ENCODE results near the gene CAPN5.
"Not testable (repeated sequence)": the region's sequence is repeated elsewhere in the genome, so short reads cannot be mapped to it uniquely, and the experiment has no call there.

The CAPN5 gene

DNA sequence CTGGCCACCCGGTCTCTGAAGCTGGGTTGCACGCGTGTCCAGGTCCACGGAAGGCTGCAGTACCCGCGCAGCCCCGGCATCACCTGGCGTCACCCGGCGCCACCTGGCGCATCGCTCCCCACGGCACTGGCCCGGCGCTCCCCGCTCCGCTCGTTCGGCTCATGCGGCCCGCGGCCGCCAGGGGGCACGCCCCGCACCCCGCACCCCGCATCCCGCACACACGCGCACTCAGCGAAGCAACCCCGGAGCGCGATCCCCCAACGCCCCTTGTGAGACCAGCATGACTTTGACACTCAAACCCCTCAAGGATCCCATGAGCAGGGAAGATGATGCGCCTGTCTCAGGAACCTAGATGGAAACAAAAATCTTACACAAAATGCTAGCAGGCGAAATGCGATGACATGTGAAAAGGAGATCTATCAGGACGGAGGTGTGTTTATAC lies 20.7 kb upstream of the CAPN5 start:
- no peaks in the 10 kb centered on the region for H3K36me3 ChIP-seq (ENCODE audit: control insufficient read depth, insufficient read depth, low read length)
- no peak overlapping the region for H3K4me3 ChIP-seq (ENCODE audit: low read length)
- no peak overlapping the region for H3K9ac ChIP-seq (ENCODE audit: low read length)
- H3K27me3 ChIP-seq (ENCODE audit: control insufficient read depth, insufficient read depth, low read length) = peaks cover 5% of the 10 kb centered on the region
- no peaks in the 10 kb centered on the region for H3K9me3 ChIP-seq (ENCODE audit: control insufficient read depth, low read length)
- peaks cover 15% of the 10 kb centered on the region for H3K4me1 ChIP-seq (ENCODE audit: control insufficient read depth, insufficient read depth, low read length)

DNA sequence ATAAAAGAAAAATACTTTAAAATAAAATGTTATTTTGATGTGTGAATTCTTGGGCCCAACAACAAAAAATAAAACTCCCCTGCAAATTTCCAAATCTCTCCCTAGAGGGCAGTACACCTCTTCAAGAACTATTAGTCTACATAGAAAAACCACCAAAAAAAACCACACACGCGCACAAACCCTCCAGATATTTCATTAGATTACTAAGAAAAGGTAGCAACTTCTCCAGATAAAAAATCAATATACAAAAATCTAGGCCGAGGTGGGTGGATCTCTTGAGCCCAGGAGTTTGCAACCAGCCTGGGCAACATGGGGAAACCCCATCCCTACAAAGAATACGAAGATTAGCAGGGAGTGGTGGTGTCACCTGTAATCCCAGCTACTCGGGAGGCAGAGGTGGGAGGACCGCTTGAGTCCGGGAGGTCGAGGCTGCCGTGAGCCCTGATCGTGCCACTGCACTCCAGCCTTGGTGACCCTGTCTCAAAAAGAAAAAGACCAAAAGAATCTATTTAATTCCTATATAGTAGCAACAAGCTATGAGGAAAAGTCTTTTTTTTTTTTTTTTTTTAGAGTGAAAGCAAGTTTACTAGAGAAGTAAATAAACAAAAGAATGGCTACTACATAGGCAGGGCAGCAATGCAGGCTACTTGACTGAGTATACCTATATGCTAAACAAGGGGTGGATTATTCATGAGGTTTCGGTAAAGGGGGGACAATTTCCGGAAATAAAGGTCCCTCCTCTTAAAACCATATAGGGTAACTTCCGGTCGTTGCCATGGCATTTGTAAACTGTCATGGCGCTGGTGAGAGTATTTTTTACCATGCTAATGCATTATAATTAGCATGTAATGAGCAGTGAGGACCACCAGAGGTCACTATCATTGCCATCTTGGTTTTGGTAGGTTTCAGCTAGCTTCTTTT lies 19.5 kb upstream of the CAPN5 start:
- H3K36me3 ChIP-seq (ENCODE audit: control insufficient read depth, insufficient read depth, low read length) = no peaks in the 10 kb centered on the region
- H3K9ac ChIP-seq (ENCODE audit: low read length) = peak overlapping the region; percentile 44
- H3K27me3 ChIP-seq (ENCODE audit: control insufficient read depth, insufficient read depth, low read length) = peaks cover 5% of the 10 kb centered on the region
- no peak overlapping the region for H3K4me3 ChIP-seq (ENCODE audit: low read length)
- H3K4me1 ChIP-seq (ENCODE audit: control insufficient read depth, insufficient read depth, low read length) = peaks cover 15% of the 10 kb centered on the region
- no peaks in the 10 kb centered on the region for H3K9me3 ChIP-seq (ENCODE audit: control insufficient read depth, low read length)

DNA sequence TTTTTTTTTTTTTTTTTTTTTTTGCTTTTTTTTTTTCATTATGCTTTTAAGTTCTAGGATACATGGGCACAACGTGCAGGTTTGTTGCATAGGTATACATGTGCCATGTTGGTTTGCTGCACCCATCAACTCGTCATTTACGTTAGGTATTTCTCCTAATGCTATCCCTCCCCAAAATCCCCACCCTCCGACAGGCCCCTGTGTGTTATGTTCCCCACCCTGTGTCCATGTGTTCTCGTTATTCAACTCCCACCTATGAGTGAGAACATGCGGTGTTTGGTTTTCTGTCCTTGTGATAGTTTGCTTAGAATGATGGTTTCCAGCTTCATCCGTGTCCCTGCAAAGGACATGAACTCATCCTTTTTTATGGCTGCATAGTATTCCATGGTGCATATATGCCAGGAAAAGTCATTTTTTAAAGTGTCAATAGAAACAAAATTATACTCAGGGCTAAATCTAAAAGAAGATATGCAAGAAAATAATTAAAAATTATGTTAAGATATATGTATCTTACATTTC lies 18.8 kb upstream of the CAPN5 start:
- not testable (repeated sequence) for H3K27me3 ChIP-seq (ENCODE audit: control insufficient read depth, insufficient read depth, low read length); H3K9ac ChIP-seq (ENCODE audit: low read length); H3K36me3 ChIP-seq (ENCODE audit: control insufficient read depth, insufficient read depth, low read length); H3K4me3 ChIP-seq (ENCODE audit: low read length); H3K9me3 ChIP-seq (ENCODE audit: control insufficient read depth, low read length)
- H3K4me1 ChIP-seq (ENCODE audit: control insufficient read depth, insufficient read depth, low read length) = peaks cover 15% of the 10 kb centered on the region

DNA sequence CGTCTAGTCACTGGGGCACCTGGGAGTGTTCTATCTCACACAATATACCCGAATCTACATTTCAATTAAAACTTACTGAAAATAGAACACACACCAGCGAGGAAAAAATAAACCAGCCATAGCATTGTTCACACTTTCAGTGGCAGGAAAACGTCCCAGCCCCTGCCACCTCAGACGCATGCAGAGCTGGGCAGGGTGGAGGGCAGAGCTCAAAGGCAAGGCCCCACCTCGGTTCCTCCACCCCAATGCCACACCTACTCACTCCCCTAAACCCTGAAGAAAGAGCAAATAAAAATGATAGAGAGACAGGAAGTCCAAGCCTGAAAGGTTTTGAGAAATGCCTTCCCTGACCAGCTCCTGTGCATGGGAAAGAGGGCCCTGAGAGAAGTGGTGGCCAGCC lies 17.7 kb upstream of the CAPN5 start:
- Histone ChIP-seq H3K4me3 (ENCODE audit: low read length) (no peak overlapping the region), H3K9me3 (ENCODE audit: control insufficient read depth, low read length) (no peaks in the 10 kb centered on the region), H3K36me3 (ENCODE audit: control insufficient read depth, insufficient read depth, low read length) (no peaks in the 10 kb centered on the region), H3K27me3 (ENCODE audit: control insufficient read depth, insufficient read depth, low read length) (peaks cover 5% of the 10 kb centered on the region), H3K4me1 (ENCODE audit: control insufficient read depth, insufficient read depth, low read length) (peaks cover 15% of the 10 kb centered on the region), H3K9ac (ENCODE audit: low read length) (peak overlapping the region; percentile 50)

DNA sequence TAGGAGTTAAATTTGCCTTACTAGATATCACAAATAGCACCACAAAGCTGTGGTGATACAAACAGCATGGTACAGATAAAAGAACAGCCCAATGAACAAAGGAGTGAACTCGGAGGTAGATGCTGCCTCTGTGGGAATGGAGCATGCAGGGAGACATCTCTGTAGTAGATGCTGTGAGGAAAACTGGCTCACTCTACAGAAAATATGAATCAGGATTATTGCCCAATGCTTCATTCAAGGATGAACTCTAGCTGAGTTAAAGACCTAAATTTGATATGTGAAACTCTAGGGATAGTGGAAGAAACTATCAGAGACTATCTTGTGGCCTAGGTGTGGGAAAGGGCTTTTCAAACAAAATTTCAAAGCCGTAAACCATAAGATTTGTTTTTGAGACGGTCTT lies 15.3 kb upstream of the CAPN5 start:
- Histone ChIP-seq H3K9me3 (ENCODE audit: control insufficient read depth, low read length) (peaks cover 7% of the 10 kb centered on the region), H3K27me3 (ENCODE audit: control insufficient read depth, insufficient read depth, low read length) (no peaks in the 10 kb centered on the region), H3K4me1 (ENCODE audit: control insufficient read depth, insufficient read depth, low read length) (peaks cover 15% of the 10 kb centered on the region), H3K9ac (ENCODE audit: low read length) (no peak overlapping the region), H3K36me3 (ENCODE audit: control insufficient read depth, insufficient read depth, low read length) (no peaks in the 10 kb centered on the region), H3K4me3 (ENCODE audit: low read length) (no peak overlapping the region)

DNA sequence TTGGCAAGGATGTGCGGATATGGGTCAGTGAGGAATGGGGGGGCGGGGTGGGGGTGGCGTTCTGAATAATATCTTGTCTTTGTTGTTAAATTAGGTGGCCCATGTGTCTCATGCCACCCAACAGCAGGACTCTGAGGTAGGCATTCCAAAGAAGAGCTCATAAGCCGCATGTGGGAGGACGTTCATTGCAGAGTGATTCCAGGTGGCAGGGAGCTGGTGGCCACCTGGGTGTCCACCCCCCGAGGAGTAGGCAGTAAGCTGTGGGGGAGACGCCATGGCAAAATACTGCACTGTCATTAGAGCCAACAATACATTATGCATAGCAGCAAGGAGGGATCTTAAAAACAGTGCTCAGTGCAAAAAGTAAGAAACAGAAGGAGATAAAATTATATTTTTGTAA lies 14.3 kb upstream of the CAPN5 start:
- peaks cover 12% of the 10 kb centered on the region for H3K4me1 ChIP-seq (ENCODE audit: control insufficient read depth, insufficient read depth, low read length)
- no peak overlapping the region for H3K4me3 ChIP-seq (ENCODE audit: low read length)
- H3K9me3 ChIP-seq (ENCODE audit: control insufficient read depth, low read length) = peaks cover 11% of the 10 kb centered on the region
- H3K9ac ChIP-seq (ENCODE audit: low read length) = no peak overlapping the region
- no peaks in the 10 kb centered on the region for H3K36me3 ChIP-seq (ENCODE audit: control insufficient read depth, insufficient read depth, low read length)
- no peaks in the 10 kb centered on the region for H3K27me3 ChIP-seq (ENCODE audit: control insufficient read depth, insufficient read depth, low read length)

DNA sequence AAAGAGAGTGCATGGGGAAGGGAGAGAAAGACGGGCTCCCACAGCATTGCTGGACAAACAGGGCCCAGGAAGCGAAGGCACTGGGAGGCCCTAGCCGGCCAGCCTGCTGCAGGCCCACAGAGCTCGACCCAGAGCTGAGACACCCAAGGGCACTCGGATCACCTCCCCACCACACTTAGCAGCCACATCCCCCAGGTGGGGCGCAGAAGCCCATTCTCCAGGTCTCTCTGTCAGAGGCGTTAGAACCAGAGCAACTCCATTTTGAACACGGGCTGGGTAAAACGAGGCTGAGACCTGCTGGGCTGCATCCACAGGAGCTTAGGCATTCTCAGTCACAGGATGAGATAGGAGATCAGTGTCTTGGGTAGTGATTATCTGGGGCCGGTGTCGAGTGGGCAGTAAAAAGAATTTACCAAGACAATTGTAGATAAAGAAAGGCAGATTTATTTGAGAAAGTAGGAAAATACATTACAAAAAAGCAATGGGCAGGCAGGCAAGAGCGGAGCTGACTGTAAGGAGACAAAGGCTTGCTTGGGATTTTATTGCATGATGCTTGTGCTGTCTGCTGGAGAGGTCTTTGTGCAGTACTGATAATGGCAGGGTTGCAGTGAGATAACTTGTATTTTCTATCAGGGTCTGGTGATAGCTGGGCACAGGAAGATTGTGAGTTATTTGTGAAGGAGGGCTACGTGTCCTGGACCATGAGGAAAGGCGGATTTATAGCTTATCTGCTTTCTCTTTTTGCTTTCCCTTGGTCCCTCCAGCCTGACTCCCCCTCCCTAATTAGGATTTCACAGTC lies 13.4 kb upstream of the CAPN5 start:
- Histone ChIP-seq H3K27me3 (ENCODE audit: control insufficient read depth, insufficient read depth, low read length) (no peaks in the 10 kb centered on the region), H3K4me1 (ENCODE audit: control insufficient read depth, insufficient read depth, low read length) (peaks cover 12% of the 10 kb centered on the region)

DNA sequence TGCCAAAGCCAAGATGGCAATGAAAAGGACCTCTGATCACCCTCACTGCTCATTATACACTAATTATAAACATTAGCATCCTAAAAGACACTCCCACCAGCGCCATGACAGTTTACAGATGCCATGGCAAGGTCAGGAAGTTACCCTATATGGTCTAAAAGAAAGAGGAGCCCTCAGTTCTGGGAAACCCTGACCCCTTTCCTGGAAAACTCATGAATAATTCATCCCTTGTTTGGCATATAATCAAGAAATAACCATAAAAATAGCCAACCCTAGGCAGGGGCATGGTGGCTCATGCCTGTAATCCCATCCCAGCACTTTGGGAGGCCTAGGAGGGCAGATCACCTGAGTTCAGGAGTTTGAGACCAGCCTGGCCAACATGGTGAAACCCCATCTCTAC lies 12.7 kb upstream of the CAPN5 start:
- Histone ChIP-seq H3K4me1 (ENCODE audit: control insufficient read depth, insufficient read depth, low read length) (peaks cover 5% of the 10 kb centered on the region), H3K9ac (ENCODE audit: low read length) (no peak overlapping the region), H3K36me3 (ENCODE audit: control insufficient read depth, insufficient read depth, low read length) (no peaks in the 10 kb centered on the region), H3K4me3 (ENCODE audit: low read length) (no peak overlapping the region), H3K27me3 (ENCODE audit: control insufficient read depth, insufficient read depth, low read length) (no peaks in the 10 kb centered on the region), H3K9me3 (ENCODE audit: control insufficient read depth, low read length) (peaks cover 11% of the 10 kb centered on the region)

More for the DNA sequence above, 13.4 kb upstream of the CAPN5 start:
- Histone ChIP-seq H3K9ac (ENCODE audit: low read length) (no peak overlapping the region), H3K36me3 (ENCODE audit: control insufficient read depth, insufficient read depth, low read length) (no peaks in the 10 kb centered on the region), H3K4me3 (ENCODE audit: low read length) (no peak overlapping the region), H3K9me3 (ENCODE audit: control insufficient read depth, low read length) (peaks cover 11% of the 10 kb centered on the region)

DNA sequence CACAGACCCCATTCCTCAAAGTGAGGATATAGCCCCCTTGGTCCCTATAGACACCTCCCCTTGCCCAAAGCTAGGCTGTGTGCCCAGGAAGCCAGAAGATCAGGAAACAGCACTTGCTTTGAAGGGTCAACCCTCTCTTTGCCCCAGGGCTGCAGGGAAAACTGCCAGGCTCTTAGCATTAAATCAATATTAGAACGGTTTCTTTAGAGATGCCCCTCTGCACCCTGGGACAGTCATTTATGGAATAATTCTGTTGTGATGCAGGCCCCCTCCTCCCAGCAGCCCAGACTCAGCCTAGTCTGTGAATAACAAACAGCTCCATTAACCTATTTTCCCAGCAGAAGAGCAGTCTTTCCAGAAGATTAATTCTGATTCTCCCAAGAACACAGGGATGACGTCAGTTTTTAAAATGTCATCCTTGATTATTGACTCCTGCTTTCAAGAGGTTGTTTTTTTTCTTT lies 11.6 kb upstream of the CAPN5 start:
- Histone ChIP-seq H3K9ac (ENCODE audit: low read length) (no peak overlapping the region), H3K4me3 (ENCODE audit: low read length) (no peak overlapping the region), H3K36me3 (ENCODE audit: control insufficient read depth, insufficient read depth, low read length) (no peaks in the 10 kb centered on the region), H3K9me3 (ENCODE audit: control insufficient read depth, low read length) (peaks cover 11% of the 10 kb centered on the region), H3K4me1 (ENCODE audit: control insufficient read depth, insufficient read depth, low read length) (no peaks in the 10 kb centered on the region), H3K27me3 (ENCODE audit: control insufficient read depth, insufficient read depth, low read length) (no peaks in the 10 kb centered on the region)

DNA sequence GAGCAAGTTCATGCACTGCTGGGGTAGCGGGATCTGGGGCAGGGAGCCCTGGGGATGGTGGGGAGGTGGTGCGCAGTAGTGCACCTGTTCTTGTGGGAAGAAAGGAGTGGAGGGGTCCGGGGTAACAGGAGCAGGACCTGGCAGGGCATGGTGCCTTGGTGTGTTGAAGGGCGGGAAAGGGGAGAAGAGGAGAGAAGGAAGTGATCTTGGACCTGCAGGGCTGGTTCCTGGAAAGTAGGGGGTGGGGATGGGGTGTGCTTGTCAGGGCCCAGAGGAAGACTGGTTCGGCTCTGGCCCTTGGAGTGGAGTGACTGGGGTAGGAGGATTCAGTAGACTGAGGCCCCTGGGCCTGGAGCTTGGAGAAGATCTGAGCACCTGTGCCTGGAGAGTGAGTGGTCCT lies 10.9 kb upstream of the CAPN5 start:
- H3K27me3 ChIP-seq (ENCODE audit: control insufficient read depth, insufficient read depth, low read length) = no peaks in the 10 kb centered on the region
- H3K9me3 ChIP-seq (ENCODE audit: control insufficient read depth, low read length) = peaks cover 11% of the 10 kb centered on the region
- H3K36me3 ChIP-seq (ENCODE audit: control insufficient read depth, insufficient read depth, low read length) = no peaks in the 10 kb centered on the region
- H3K4me1 ChIP-seq (ENCODE audit: control insufficient read depth, insufficient read depth, low read length) = no peaks in the 10 kb centered on the region
- no peak overlapping the region for H3K9ac ChIP-seq (ENCODE audit: low read length)
- H3K4me3 ChIP-seq (ENCODE audit: low read length) = no peak overlapping the region

DNA sequence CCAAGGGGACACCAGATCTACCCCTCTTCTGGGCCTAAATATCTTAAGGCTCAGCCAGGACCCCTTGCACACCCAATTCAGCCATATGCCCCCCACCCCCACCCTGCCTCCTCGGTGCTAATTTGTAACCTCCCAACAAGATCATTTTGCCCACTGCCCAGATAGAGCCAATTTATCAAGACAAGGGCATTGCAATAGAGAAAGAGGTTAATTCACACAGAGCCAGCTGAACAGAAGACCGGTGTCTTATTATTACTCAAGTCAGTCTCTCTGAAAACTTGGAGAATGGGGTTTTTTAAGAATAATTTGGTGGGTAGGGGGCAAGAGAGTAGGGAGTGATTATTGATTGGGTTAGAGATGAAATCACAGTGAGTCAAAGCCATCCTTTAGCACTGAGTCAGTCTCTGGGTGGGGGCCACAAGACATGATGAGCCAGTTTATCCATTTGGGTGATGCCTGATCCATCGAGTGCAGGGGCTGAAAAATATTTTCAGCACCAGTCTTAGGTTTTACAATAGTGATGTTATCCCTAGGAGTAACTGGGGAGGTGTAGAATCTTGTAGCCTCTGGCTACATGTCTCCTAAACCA lies 9.9 kb upstream of the CAPN5 start:
- Histone ChIP-seq H3K4me3 (ENCODE audit: low read length) (no peak overlapping the region), H3K27me3 (ENCODE audit: control insufficient read depth, insufficient read depth, low read length) (no peaks in the 10 kb centered on the region), H3K9ac (ENCODE audit: low read length) (no peak overlapping the region)

More for the DNA sequence above, 9.9 kb upstream of the CAPN5 start:
- Histone ChIP-seq H3K4me1 (ENCODE audit: control insufficient read depth, insufficient read depth, low read length) (no peaks in the 10 kb centered on the region), H3K9me3 (ENCODE audit: control insufficient read depth, low read length) (peaks cover 11% of the 10 kb centered on the region), H3K36me3 (ENCODE audit: control insufficient read depth, insufficient read depth, low read length) (no peaks in the 10 kb centered on the region)
